Gastroesophageal sphincter (tissue), 3 donors: Measurements from ENCODE around the gene EFNA3.

ENCODE experiments used
- CTCF ChIP-seq, 4 experiments: fragments of 200-600 bp in 2 of 4; fragments of 450-650 bp in 2 of 4; sonication (generic) in 1 of 4; IDR thresholded peaks; one replicate each; pipeline ENCODE4 v1.5.1; 2017 to 2019; ENCODE audit warnings: antibody characterized with exemption in 4 of 4, mild to moderate bottlenecking in 2 of 4, moderate library complexity in 2 of 4
- EP300 ChIP-seq: sonication (generic); formaldehyde crosslinking; IDR thresholded peaks from one replicate; pipeline ENCODE4 v1.6.1; 2017; ENCODE audit warnings: antibody characterized with exemption, mild to moderate bottlenecking
- POLR2A ChIP-seq, 2 donors: fragments of 450-650 bp; IDR thresholded peaks; one replicate each; pipeline ENCODE4 v1.6.1; 2017; ENCODE audit warnings: antibody characterized with exemption in 2 of 2, mild to moderate bottlenecking in 2 of 2, moderate library complexity in 1 of 2
- POLR2AphosphoS5 ChIP-seq: sonication (generic); formaldehyde crosslinking; IDR thresholded peaks from one replicate; pipeline ENCODE4 v1.6.1; 2017; ENCODE audit warnings: antibody characterized with exemption

- TF ChIP-seq POLR2AphosphoS5: no peak
- no peak for TF ChIP-seq CTCF (IDR thresholded peaks at IDR 0.05)
- no peak for TF ChIP-seq EP300
- TF ChIP-seq POLR2A (IDR thresholded peaks at IDR 0.05): no peak
Measured at GRCh38 chr1:155077758-155078445, 735 bp upstream of the EFNA3 start.
